ENCODE results near the gene DHX34. TPM values are rescaled to one million over a fixed set of nuclear protein-coding genes. Genes with fewer than 3 reads are reported as not detected.
A peak's percentile ranks its signal among the peaks of the same experiment; 100 is the strongest.
"Not testable (repeated sequence)": the region's sequence is repeated elsewhere in the genome, so short reads cannot be mapped to it uniquely, and the experiment has no call there.

Gene DHX34
- total RNA-seq, 1 donor from 2014 or later: 10.8 TPM

DNA sequence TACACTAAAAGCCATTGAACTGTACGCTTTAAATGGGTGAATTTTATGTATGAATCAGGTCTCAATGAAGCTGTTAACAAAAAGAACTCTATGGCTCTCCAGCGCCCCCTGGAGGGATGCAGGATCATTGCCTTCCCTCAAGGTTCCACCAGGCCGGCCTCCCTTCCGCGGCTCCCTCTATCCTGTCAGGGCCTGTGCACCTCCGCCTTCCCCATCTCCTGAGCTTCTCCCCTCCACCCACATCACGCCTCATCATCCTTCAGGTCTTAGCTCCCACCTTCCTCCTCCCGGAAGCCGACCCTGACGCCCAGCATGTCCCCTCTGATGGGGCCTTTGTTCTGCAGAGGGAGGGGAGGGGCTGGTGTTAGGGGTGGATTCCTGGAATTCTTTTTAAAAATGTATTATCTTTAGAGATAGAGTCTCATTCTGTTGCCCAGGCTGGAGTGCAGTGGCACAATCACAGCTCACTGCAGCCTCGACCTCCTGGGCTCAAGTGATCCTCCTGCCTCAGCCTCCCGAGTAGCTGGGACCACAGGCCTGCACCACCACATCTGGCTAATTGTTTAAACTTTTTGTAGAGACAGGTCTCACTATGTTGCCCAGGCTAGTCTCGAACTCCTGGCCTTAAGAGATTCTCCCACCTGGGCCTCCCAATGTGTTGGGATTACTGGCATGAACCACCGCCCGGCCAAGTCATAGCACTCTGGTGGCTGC, 42.6 kb downstream of the DHX34 start:
- DNase-seq: peak; percentile 39

- no peak for DNase-seq
Measured at GRCh38 chr19:47398707-47399597, 49.8 kb downstream of the DHX34 start.

- no peak for DNase-seq
Measured at GRCh38 chr19:47402504-47402903, 53.4 kb downstream of the DHX34 start.

- DNase-seq: no peak
Measured at GRCh38 chr19:47404334-47405196, 55.5 kb downstream of the DHX34 start.

DNA sequence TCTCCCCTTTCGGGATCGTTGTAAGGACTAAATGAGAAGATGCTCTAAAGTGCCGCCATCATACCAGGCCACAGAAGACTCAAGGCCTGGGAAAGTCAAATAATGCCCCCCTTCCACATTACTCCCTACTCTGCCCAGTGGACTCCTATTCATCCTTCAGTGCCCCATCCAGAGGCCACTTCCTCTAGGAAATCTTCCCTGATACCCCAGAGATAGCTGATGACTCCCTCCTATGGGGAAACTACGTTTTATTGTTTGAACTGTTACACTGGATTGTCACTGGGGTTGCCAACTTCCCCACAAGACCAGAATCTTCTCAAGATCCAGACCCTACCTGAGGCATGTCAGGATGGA, 56.1 kb downstream of the DHX34 start:
- no peak for DNase-seq

DNA sequence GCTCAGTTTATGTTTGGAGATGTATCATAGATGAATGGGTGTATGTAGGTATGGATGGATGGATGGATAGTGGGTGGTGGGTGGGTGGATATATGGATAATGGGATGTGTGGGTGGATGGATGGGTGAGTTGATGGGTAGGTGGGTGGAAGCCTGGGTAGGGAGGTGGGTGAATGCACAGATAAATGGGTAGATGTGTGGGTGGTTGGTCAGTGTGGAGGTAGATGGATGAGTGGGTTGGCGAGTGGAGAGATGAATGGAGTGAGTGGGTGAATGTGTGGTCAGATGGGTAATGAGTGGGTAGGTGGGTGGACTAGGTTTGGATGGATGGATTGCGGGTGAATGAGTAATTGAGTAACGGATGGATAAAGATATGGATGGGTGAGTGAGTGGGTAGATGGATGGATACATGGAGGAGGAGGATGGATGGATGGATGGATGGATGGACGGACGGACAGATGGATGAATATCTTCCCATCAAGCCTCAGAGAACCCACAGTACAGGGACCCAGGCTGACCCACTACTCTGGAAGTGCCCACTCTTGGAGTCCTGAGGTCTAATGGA, 56.8 kb downstream of the DHX34 start:
- no peak for DNase-seq

GRCh38 chr19:47406711-47407416, 57.7 kb downstream of the DHX34 start:
- no peak for DNase-seq

- no peak for DNase-seq
Measured at GRCh38 chr19:47407417-47407774, 58.3 kb downstream of the DHX34 start.

GRCh38 chr19:47408156-47408938, 59.2 kb downstream of the DHX34 start:
- DNase-seq: no peak

DNA sequence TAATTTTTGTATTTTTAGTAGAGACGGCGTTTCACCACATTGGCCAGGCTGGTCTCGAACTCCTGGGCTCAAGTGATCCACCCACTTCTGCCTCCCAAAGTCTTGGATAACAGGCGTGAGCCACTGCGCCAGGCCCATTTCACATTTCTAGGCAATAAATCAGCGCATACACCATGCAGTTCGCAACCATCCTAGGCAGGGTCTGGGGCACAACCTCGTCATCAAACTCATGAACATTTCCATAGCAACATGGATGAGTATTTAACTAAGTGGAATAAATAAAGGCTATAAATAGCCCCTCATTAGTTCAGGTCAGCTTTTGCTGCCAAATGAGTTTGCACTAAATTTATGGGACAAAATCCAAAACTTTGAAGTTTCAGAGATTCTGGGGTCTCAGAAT, 62.0 kb downstream of the DHX34 start:
- no peak for DNase-seq

GRCh38 chr19:47411696-47412095, 62.6 kb downstream of the DHX34 start:
- DNase-seq: not testable (repeated sequence)

DNA sequence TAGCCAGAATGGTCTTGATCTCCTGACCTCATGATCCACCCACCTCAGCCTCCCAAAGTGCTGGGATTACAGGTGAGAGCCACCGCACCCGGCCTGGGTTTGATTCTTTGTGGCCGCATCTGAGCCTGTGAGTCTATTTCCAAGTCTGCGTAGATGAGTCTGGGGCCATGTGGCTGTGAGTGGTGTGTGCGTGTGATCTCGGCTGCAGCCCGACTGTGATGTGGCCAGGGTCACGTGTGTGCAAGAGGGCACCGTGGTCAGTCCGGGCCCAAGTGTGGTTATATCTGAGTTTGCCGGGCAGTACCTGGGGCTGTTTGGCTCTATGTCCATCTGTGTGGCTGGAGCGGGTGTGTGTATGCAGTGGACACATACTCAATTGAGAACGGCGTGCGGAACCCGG, 64.8 kb downstream of the DHX34 start:
- no peak for DNase-seq

- DNase-seq: peak; percentile 51
Measured at GRCh38 chr19:47414469-47414868, 65.4 kb downstream of the DHX34 start.

GRCh38 chr19:47415953-47416642, 67.0 kb downstream of the DHX34 start:
- DNase-seq: no peak

DNA sequence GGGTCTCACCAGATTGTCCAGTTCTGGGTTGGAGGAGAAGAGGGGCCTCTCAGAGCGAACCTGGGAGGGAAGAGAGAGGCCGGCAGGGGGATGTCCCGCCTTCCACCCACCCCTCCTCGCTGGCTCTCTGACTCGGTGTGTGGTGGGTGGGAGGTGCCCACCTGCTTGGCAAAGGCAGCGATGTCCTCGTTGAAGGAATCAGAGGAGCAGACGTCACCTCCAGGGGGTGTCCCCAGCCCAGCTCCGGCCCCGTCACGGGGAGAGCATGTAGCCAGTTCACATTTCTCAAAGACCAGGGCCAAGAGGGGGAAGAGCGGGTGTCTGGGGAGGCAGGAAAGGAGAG, 67.5 kb downstream of the DHX34 start:
- no peak for DNase-seq

- DNase-seq: no peak
Measured at GRCh38 chr19:47417107-47417745, 68.1 kb downstream of the DHX34 start.

DNA sequence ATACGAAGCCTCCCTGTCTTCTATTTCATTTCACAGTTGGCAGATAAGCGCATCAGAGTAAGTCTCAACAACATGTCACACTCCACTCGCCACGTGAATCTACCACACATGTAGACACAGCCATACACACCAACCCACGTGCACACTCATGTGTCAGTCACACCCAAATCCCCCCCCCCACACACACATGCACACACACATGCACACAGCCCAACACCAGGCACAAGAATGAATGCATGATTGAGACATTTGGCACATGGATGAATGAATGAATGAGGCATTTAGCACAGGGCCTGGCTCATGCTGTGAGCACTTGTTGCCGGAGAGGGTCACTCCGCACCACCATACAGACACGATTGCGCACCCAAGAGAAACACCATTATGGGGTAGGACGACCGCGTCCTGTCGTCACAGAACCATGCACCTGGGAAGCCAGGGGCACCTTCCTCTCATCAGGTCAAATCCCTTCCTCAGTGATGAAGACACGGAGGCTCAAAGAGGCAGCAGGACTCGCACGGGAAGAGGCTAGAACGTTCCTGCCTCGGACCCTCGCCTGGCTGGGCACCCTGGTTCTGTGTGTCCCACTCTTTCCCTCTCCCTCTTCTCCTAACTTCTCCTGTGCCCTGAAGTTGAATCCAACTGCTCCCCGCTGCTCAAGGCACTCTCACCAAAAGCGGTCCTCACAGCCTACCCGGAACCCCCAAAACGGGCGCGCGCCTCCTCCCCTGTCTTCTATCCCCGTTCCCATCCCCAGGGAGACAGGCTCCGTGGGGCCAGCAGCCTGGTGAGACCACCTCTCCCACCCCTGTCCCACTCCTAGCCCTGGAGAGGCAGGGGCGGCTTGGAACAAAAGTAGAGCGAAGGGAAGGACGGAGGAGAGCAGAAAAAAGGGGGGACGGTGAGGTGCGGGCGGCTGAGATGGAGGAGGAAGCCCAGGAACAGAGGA, 68.9 kb downstream of the DHX34 start:
- no peak for DNase-seq

- no peak for DNase-seq
Measured at GRCh38 chr19:47418692-47419029, 69.5 kb downstream of the DHX34 start.

All from occipital lobe (tissue), 2 donors.